Tibial nerve (tissue), 3 donors: ENCODE data around the gene SPDYE2B.
"Not testable (repeated sequence)": the region's sequence is repeated elsewhere in the genome, so short reads cannot be mapped to it uniquely, and the experiment has no call there.

Experiments used
- POLR2A ChIP-seq, 2 donors: fragments of 450-650 bp; IDR thresholded peaks; one replicate each; pipeline ENCODE4 v1.6.1; 2017; ENCODE audit warnings: antibody characterized with exemption in 2 of 2, mild to moderate bottlenecking in 2 of 2, moderate library complexity in 2 of 2
- TF ChIP-seq, protein P1 (sequence below), 5 experiments: fragments of 200-600 bp in 3 of 5; fragments of 450-650 bp in 2 of 5; sonication (generic) in 3 of 5; IDR thresholded peaks; one replicate each; pipeline ENCODE4 v1.5.1; 2016 to 2019; ENCODE audit warnings: antibody characterized with exemption in 5 of 5, mild to moderate bottlenecking in 3 of 5, moderate library complexity in 2 of 5

DNA sequence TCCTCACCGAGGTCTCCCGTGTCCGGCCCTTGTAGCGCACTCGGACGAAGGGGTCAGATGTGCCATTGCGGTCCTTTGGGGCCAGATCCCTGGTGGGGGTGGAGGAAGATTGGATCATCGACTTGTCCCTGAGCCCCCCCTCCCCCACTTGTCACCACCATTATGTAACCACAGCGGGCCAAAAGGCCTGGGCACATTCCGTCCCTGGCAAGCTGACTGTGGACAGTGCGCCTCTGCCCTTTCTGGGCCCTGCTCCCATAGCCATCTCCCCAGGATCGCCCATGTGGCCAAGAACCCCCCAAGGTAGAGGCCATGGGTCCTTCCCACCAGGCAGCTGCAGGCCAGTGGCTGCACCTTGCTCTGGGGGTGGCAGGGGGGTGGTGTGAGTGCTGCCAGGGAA is 47.8 kb upstream of the SPDYE2B start:
- not testable (repeated sequence) for TF ChIP-seq POLR2A (IDR thresholded peaks at IDR 0.05)
- TF ChIP-seq, protein P1, sequence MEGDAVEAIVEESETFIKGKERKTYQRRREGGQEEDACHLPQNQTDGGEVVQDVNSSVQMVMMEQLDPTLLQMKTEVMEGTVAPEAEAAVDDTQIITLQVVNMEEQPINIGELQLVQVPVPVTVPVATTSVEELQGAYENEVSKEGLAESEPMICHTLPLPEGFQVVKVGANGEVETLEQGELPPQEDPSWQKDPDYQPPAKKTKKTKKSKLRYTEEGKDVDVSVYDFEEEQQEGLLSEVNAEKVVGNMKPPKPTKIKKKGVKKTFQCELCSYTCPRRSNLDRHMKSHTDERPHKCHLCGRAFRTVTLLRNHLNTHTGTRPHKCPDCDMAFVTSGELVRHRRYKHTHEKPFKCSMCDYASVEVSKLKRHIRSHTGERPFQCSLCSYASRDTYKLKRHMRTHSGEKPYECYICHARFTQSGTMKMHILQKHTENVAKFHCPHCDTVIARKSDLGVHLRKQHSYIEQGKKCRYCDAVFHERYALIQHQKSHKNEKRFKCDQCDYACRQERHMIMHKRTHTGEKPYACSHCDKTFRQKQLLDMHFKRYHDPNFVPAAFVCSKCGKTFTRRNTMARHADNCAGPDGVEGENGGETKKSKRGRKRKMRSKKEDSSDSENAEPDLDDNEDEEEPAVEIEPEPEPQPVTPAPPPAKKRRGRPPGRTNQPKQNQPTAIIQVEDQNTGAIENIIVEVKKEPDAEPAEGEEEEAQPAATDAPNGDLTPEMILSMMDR (IDR thresholded peaks at IDR 0.05) = not testable (repeated sequence)
